ENCODE data around the gene ZDHHC21.

GRCh38 chr9:14713187-14713767 is 20.0 kb upstream of the ZDHHC21 start:
- TF ChIP-seq POLR2A (IDR thresholded peaks at IDR 0.05) = no peak
- no peak for TF ChIP-seq CTCF (IDR thresholded peaks at IDR 0.05)
